ENCODE results near the gene MAP3K5. TPM values are rescaled to one million over a fixed set of nuclear protein-coding genes. Genes with fewer than 3 reads are reported as not detected.
"Not testable (repeated sequence)": the region's sequence is repeated elsewhere in the genome, so short reads cannot be mapped to it uniquely, and the experiment has no call there.

Gene MAP3K5
- total RNA-seq, 1 experiment from 2014 or later: 2.0 TPM

- no peak for DNase-seq (ENCODE audit: low spot score)
Observed at GRCh38 chr6:136791296-136792094, 782 bp downstream of the MAP3K5 start.

- DNase-seq (ENCODE audit: low spot score): no peak
Observed at GRCh38 chr6:136790411-136791295, 1.6 kb downstream of the MAP3K5 start.

GRCh38 chr6:136789440-136789839 lies 2.8 kb downstream of the MAP3K5 start:
- not testable (repeated sequence) for DNase-seq (ENCODE audit: low spot score)

- peak; percentile 67 for DNase-seq (ENCODE audit: low spot score)
Observed at GRCh38 chr6:136788069-136788902, 4.0 kb downstream of the MAP3K5 start.

GRCh38 chr6:136787726-136788068 lies 4.6 kb downstream of the MAP3K5 start:
- DNase-seq (ENCODE audit: low spot score): no peak

- DNase-seq (ENCODE audit: low spot score): no peak
Observed at GRCh38 chr6:136786658-136787057, 5.6 kb downstream of the MAP3K5 start.

GRCh38 chr6:136784910-136785746 lies 7.1 kb downstream of the MAP3K5 start:
- DNase-seq (ENCODE audit: low spot score): no peak

- DNase-seq (ENCODE audit: low spot score): no peak
Observed at GRCh38 chr6:136784271-136784664, 8.0 kb downstream of the MAP3K5 start.

- no peak for DNase-seq (ENCODE audit: low spot score)
Observed at GRCh38 chr6:136783495-136784270, 8.6 kb downstream of the MAP3K5 start.

- DNase-seq (ENCODE audit: low spot score): no peak
Observed at GRCh38 chr6:136783021-136783420, 9.3 kb downstream of the MAP3K5 start.

- DNase-seq (ENCODE audit: low spot score): peak; percentile 23
Observed at GRCh38 chr6:136782021-136782770, 10.1 kb downstream of the MAP3K5 start.

- no peak for DNase-seq (ENCODE audit: low spot score)
Observed at GRCh38 chr6:136780972-136781371, 11.3 kb downstream of the MAP3K5 start.

GRCh38 chr6:136779682-136780081 lies 12.6 kb downstream of the MAP3K5 start:
- DNase-seq (ENCODE audit: low spot score): no peak

- DNase-seq (ENCODE audit: low spot score): no peak
Observed at GRCh38 chr6:136777651-136778050, 14.6 kb downstream of the MAP3K5 start.

GRCh38 chr6:136775548-136775947 lies 16.7 kb downstream of the MAP3K5 start:
- no peak for DNase-seq (ENCODE audit: low spot score)

- no peak for DNase-seq (ENCODE audit: low spot score)
Observed at GRCh38 chr6:136775081-136775480, 17.2 kb downstream of the MAP3K5 start.

- DNase-seq (ENCODE audit: low spot score): no peak
Observed at GRCh38 chr6:136774228-136775041, 17.8 kb downstream of the MAP3K5 start.

- no peak for DNase-seq (ENCODE audit: low spot score)
Observed at GRCh38 chr6:136773473-136773796, 18.8 kb downstream of the MAP3K5 start.

Data from A172 (cell line).